GM21528 (cell line): Measurements from ENCODE around the gene XKR7.

ENCODE experiments used
- ATAC-seq: cut with Tn5 transposase; IDR thresholded peaks from one replicate; pipeline ENCODE4 v1.9.1; 2021; ENCODE audit warnings: mild to moderate bottlenecking, moderate library complexity; ENCODE audit not compliant: unreplicated experiment, low FRiP score

XKR7 gene

DNA sequence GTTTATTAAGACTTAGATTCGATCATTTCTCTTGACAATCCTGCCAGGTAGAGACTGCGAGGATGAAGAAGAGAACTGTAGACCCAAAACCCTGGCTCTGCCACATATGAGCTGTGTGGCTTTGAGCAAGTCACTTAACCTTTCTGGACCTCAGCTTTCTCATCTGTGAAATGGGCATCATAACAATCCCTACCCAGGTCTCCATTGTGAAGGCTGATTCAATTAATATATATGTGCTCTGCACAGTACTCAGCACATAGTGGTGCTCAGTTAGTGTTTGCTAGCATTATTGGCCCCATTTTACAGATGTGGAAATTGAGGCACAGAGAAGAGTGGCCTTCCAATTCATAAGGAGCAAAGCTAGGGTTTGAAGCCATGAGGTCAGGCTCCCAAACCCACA lies 7.9 kb downstream of the XKR7 start:
- no peak for ATAC-seq

- ATAC-seq: no peak
Measured at GRCh38 chr20:31977080-31977479, 9.1 kb downstream of the XKR7 start.

- no peak for ATAC-seq
Measured at GRCh38 chr20:31979713-31980426, 11.9 kb downstream of the XKR7 start.

- no peak for ATAC-seq
Measured at GRCh38 chr20:31981784-31982183, 13.8 kb downstream of the XKR7 start.

GRCh38 chr20:31984981-31985471 lies 17.1 kb downstream of the XKR7 start:
- no peak for ATAC-seq

- no peak for ATAC-seq
Measured at GRCh38 chr20:31987744-31988143, 19.8 kb downstream of the XKR7 start.

DNA sequence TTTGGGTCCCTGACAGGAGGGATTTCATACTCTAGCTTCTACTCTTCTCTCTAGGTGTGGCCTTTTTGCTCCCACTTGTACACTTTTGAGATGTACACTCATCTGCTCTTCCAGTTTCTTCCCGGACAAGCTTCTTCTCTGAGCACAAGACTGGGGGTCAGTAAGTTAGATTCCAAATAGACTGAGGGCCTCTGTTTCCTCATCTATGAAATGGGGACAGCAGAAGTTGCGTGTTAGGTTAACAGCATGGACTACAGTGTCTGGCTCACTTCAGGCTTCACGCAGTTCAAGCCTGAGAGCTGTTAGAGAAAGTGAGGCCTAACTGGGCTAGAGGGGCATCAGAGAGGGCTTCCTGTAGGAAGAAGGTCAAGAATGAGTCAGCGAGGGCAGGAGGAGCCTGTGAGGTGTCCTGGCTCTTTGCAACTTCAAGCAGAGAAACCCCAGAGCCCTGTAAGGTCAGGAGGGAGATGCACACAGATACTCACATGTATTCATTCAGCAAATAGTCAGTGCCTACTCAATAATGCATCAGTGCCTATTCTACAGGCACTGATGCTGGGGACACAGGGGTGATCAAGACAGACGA lies 20.6 kb downstream of the XKR7 start:
- no peak for ATAC-seq

GRCh38 chr20:31989030-31989645 lies 21.2 kb downstream of the XKR7 start:
- ATAC-seq: no peak

- ATAC-seq: no peak
Measured at GRCh38 chr20:31990641-31991338, 22.8 kb downstream of the XKR7 start.

GRCh38 chr20:31991339-31991705 lies 23.4 kb downstream of the XKR7 start:
- no peak for ATAC-seq

DNA sequence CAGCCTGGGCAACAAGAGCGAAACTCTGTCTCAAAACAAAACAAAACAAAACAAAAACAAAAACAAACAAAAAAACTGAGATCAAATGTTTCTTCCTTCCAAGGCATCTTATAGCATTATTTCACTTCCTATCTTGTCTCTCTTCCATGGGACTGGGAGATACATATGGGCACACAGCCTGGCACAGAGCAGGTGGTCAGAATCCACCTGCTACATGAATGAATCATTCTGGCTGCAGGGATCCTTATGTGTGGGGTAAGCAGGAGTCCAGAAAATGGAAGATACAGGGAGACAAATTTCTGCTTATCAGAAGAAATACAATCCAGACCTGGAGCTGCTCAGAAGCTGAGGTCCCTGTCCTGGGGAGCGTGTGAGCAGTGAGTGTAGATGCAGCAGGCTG lies 24.1 kb downstream of the XKR7 start:
- no peak for ATAC-seq

- ATAC-seq: no peak
Measured at GRCh38 chr20:31996996-31997395, 29.0 kb downstream of the XKR7 start.

- no peak for ATAC-seq
Measured at GRCh38 chr20:31998246-31998645, 30.3 kb downstream of the XKR7 start.

GRCh38 chr20:32003325-32003724 lies 35.4 kb downstream of the XKR7 start:
- ATAC-seq: no peak

- ATAC-seq: no peak
Measured at GRCh38 chr20:32004963-32005362, 37.0 kb downstream of the XKR7 start.

DNA sequence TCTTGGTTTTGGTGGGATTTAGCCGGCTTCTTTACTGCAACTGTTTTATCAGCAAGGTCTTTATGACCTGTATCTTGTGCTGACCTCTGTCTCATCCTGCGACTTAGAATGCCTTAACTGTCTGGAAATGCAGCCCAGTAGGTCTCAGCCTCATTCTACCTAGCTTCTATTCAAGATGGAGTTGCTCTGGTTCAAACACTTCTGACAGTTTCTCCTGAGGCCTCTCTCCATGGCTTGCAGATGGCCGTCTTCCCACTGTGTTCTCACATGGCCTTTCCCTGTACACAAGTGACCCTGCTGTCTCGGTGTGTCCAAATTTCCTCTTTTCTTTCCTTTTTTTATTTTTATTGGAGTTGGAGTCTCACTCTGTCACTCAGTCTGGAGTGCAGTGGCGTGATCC lies 38.1 kb downstream of the XKR7 start:
- ATAC-seq: no peak

DNA sequence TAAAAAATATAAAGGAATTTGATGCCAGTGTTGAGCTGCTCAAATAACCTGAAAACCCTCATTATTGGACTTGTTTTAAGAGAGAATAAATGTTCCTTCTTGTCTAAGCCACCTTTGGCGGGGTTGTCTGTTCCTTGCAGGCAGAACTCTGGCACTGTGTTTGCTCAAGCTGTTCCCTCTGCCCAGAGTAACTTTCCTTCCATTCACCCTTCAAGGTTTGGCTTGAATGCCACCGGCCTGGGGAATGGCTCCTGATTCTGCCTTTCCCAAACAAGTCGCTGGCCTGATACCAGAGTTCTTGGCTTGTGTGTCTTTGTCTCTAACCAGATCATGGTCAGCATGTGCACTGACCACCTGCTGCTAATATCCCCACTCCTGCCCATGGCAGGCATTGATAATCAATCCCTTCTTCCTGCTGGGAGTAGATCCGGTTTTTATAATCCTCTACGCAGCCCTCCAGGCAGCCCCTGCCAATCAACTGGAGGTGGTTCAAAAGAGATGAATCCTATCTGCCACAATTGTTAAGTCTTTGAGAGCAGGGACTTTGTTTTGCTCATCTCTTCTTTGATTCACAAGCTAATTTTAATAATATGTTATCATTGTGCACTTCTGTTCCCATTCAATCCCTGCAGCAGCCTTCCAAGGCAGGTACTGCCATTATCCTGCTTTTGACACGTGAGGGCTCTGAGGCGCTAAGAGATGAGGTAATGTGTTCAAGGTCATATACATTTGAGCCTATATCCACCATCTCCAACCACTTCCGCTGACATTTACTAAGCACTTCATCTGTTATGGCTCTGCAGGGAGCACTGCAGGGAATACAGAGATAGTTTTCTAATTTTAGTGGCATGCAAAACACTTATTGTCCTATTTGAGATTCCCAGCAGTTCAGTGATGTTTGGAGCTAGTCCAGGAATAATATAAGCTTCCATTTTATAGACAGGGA lies 39.2 kb downstream of the XKR7 start:
- ATAC-seq: no peak

- ATAC-seq: no peak
Measured at GRCh38 chr20:32007787-32008616, 40.1 kb downstream of the XKR7 start.

DNA sequence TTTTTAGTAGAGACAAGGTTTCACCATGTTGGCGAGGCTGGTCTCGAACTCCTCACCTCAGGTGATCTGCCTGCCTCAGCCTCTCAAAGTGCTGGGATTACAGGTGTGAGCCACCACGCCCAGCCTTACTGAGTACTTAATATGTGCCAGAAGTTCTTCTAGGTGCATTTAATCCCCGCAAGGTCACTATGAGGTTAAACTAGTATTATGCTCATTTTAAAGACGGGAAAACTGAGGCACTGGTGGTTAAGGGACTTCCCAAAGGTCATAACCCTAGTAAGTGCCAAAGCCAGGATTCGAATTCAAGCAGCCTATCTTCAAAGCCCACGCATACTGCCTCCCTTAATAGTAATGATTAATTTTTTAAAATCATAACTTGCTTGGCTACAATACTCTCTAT lies 41.6 kb downstream of the XKR7 start:
- ATAC-seq: no peak
